ENCODE data around the gene FGF6. TPM values are rescaled to one million over a fixed set of nuclear protein-coding genes. Genes with fewer than 3 reads are reported as not detected.

FGF6 gene
- total RNA-seq, 4 donors from 2014 or later, result not detected

GRCh38 chr12:4401117-4401516 lies 44.5 kb downstream of the FGF6 start:
- no peak overlapping the region for H3K4me3 ChIP-seq
- no peak for TF ChIP-seq POLR2A (IDR thresholded peaks at IDR 0.05)
- no peak for TF ChIP-seq CTCF (IDR thresholded peaks at IDR 0.05)
- H3K9me3 ChIP-seq, result no peaks in the 10 kb centered on the region
- intact Hi-C loops (cut with DNase I; ENCODE audit: low total_unique reads), result no loop called here
- no peaks in the 10 kb centered on the region for H3K27me3 ChIP-seq
- no peak for DNase-seq
- no peak overlapping the region for H3K27ac ChIP-seq
- no peaks in the 10 kb centered on the region for H3K36me3 ChIP-seq
- H3K4me1 ChIP-seq, result no peaks in the 10 kb centered on the region

- Histone ChIP-seq H3K27me3 (no peaks in the 10 kb centered on the region), H3K4me1 (no peaks in the 10 kb centered on the region), H3K36me3 (no peaks in the 10 kb centered on the region), H3K27ac (no peak overlapping the region), H3K9me3 (no peaks in the 10 kb centered on the region), H3K4me3 (no peak overlapping the region)
- DNase-seq, result no peak
- TF ChIP-seq CTCF (IDR thresholded peaks at IDR 0.05) (no peak), POLR2A (IDR thresholded peaks at IDR 0.05) (no peak)
- intact Hi-C loops (cut with DNase I; ENCODE audit: low total_unique reads), result no loop called here
These were observed 49.8 kb downstream of the FGF6 start for GRCh38 chr12:4395818-4396217.

- no peak for TF ChIP-seq CTCF (IDR thresholded peaks at IDR 0.05)
- TF ChIP-seq POLR2A (IDR thresholded peaks at IDR 0.05), result no peak
- no peaks in the 10 kb centered on the region for H3K36me3 ChIP-seq
- intact Hi-C loops (cut with DNase I; ENCODE audit: low total_unique reads), result no loop called here
- no peaks in the 10 kb centered on the region for H3K27me3 ChIP-seq
- H3K4me1 ChIP-seq, result no peaks in the 10 kb centered on the region
- no peak overlapping the region for H3K27ac ChIP-seq
- H3K9me3 ChIP-seq, result no peaks in the 10 kb centered on the region
- no peak for DNase-seq
- no peak overlapping the region for H3K4me3 ChIP-seq
These were observed 52.4 kb downstream of the FGF6 start for GRCh38 chr12:4393211-4393610.

- intact Hi-C loops (cut with DNase I; ENCODE audit: low total_unique reads), result no loop called here
- Histone ChIP-seq H3K4me1 (no peaks in the 10 kb centered on the region), H3K9me3 (no peaks in the 10 kb centered on the region), H3K27me3 (no peaks in the 10 kb centered on the region), H3K36me3 (no peaks in the 10 kb centered on the region), H3K27ac (no peak overlapping the region), H3K4me3 (no peak overlapping the region)
- DNase-seq, result no peak
- no peak for TF ChIP-seq POLR2A (IDR thresholded peaks at IDR 0.05)
- TF ChIP-seq CTCF (IDR thresholded peaks at IDR 0.05), result no peak
These were observed 53.3 kb downstream of the FGF6 start for GRCh38 chr12:4392223-4392742.

- Histone ChIP-seq H3K4me1 (no peaks in the 10 kb centered on the region), H3K4me3 (no peak overlapping the region), H3K27me3 (no peaks in the 10 kb centered on the region), H3K9me3 (no peaks in the 10 kb centered on the region), H3K27ac (no peak overlapping the region), H3K36me3 (no peaks in the 10 kb centered on the region)
- no peak for TF ChIP-seq CTCF (IDR thresholded peaks at IDR 0.05)
- no peak for TF ChIP-seq POLR2A (IDR thresholded peaks at IDR 0.05)
- intact Hi-C loops (cut with DNase I; ENCODE audit: low total_unique reads), result no loop called here
- DNase-seq, result no peak
These were observed 57.0 kb downstream of the FGF6 start for GRCh38 chr12:4388662-4389061.

Measured in uterus (tissue), 4 donors.